WERI-Rb-1 (cell line): ENCODE data around the gene SLC9A3.
A peak's percentile ranks its signal among the peaks of the same experiment; 100 is the strongest.

ENCODE experiments used
- DNase-seq: peaks from one replicate; pipeline ENCODE4 v3.0.0-alpha.2; 2020
- H3K27ac ChIP-seq: fragments of 250-450 bp; sonication (Bioruptor Pico); 2 replicates; pipeline ENCODE4 v1.5.1; 2020; ENCODE audit warnings: mild to moderate bottlenecking, moderate library complexity
- H3K27me3 ChIP-seq: fragments of 250-450 bp; sonication (Bioruptor Pico); 2 replicates; pipeline ENCODE4 v1.5.1; 2021; ENCODE audit warnings: mild to moderate bottlenecking, low read depth, moderate library complexity; ENCODE audit not compliant: insufficient read depth, severe bottlenecking
- H3K36me3 ChIP-seq: fragments of 250-450 bp; sonication (Bioruptor Pico); 2 replicates; pipeline ENCODE4 v1.5.1; 2020; ENCODE audit warnings: mild to moderate bottlenecking, moderate library complexity
- H3K4me3 ChIP-seq: 2 replicates; pipeline ENCODE4 v1.5.1; 2011; ENCODE audit warnings: low read depth, mild to moderate bottlenecking, control low read depth, low read length
- H3K9me3 ChIP-seq: fragments of 250-450 bp; sonication (Bioruptor Pico); 2 replicates; pipeline ENCODE4 v1.5.1; 2021; ENCODE audit warnings: mild to moderate bottlenecking, moderate library complexity; ENCODE audit not compliant: severe bottlenecking
- TF ChIP-seq, protein P1 (sequence below): IDR thresholded peaks from 2 replicates; pipeline ENCODE4 v1.5.1; 2011; ENCODE audit warnings: low read depth, mild to moderate bottlenecking, control low read depth, inconsistent platforms, low read length

SLC9A3 gene

DNA sequence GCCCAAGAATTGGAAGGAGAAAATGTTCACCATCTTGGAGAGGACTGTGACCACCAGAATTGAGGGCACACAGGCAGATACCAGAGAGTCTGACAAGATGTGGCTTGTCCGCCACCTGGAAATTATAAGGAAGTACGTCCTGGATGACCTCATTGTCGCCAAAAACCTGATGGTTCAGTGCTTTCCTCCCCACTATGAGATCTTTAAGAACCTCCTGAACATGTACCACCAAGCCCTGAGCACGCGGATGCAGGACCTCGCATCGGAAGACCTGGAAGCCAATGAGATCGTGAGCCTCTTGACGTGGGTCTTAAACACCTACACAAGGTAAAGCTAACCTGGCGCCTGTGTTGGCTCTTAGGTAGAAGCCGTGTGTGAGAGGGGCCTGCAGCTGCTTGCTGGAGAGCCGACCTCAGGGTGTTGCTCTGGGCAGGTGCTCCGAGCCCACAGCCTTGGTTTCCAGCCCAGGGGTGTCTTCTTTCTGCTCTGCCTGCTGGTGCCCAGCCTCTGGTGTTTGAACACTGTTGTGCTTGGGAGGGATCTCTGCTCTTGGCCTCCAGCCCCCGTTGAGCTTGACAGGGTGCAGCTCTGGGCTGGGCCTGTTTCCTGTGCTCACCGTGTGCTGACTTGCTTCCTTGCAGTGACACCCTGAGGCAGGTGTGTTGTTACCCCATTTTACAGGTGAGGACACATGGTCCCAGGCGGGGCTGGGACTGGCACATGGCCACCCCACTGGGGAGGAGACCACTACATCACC lies 70.3 kb downstream of the SLC9A3 start:
- TF ChIP-seq, protein P1, sequence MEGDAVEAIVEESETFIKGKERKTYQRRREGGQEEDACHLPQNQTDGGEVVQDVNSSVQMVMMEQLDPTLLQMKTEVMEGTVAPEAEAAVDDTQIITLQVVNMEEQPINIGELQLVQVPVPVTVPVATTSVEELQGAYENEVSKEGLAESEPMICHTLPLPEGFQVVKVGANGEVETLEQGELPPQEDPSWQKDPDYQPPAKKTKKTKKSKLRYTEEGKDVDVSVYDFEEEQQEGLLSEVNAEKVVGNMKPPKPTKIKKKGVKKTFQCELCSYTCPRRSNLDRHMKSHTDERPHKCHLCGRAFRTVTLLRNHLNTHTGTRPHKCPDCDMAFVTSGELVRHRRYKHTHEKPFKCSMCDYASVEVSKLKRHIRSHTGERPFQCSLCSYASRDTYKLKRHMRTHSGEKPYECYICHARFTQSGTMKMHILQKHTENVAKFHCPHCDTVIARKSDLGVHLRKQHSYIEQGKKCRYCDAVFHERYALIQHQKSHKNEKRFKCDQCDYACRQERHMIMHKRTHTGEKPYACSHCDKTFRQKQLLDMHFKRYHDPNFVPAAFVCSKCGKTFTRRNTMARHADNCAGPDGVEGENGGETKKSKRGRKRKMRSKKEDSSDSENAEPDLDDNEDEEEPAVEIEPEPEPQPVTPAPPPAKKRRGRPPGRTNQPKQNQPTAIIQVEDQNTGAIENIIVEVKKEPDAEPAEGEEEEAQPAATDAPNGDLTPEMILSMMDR = no peak
- H3K36me3 ChIP-seq = peaks cover 81% of the 10 kb centered on the region
- H3K27ac ChIP-seq = no peak overlapping the region
- H3K27me3 ChIP-seq = no peaks in the 10 kb centered on the region
- peaks cover 5% of the 10 kb centered on the region for H3K9me3 ChIP-seq
- no peak overlapping the region for H3K4me3 ChIP-seq
- peak; percentile 4 for DNase-seq

DNA sequence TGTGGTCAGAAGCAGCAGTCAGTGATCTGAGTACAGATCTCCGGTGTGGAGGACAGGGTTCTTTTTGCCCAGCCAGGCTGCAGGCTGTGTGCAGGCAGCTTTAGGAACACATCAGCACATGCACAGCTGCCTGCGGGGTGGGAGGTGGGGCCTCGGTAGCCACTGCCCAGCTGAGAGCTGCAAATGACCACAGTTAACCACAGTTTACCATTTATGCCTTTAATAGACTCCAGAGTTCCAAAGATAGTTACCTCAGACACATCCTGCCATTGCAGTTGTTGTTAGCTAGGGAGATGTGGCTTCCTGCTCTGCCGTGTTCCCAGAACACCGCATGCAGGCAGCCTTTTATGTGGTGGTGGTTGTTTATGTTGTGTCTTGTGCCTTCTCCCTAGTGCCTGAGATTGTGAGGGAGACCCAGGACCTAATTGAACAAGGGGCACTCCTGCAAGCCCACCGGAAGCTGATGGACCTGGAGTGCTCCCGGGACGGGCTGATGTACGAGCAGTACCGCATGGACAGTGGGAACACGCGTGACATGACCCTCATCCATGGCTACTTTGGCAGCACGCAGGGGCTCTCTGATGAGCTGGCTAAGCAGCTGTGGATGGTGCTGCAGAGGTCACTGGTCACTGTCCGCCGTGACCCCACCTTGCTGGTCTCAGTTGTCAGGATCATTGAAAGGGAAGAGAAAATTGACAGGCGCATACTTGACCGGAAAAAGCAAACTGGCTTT lies 71.1 kb downstream of the SLC9A3 start:
- Histone ChIP-seq H3K27me3 (no peaks in the 10 kb centered on the region), H3K4me3 (no peak overlapping the region), H3K9me3 (peaks cover 5% of the 10 kb centered on the region), H3K27ac (no peak overlapping the region), H3K36me3 (peaks cover 82% of the 10 kb centered on the region)
- TF ChIP-seq, protein P1 = no peak
- DNase-seq = peak; percentile 3

DNA sequence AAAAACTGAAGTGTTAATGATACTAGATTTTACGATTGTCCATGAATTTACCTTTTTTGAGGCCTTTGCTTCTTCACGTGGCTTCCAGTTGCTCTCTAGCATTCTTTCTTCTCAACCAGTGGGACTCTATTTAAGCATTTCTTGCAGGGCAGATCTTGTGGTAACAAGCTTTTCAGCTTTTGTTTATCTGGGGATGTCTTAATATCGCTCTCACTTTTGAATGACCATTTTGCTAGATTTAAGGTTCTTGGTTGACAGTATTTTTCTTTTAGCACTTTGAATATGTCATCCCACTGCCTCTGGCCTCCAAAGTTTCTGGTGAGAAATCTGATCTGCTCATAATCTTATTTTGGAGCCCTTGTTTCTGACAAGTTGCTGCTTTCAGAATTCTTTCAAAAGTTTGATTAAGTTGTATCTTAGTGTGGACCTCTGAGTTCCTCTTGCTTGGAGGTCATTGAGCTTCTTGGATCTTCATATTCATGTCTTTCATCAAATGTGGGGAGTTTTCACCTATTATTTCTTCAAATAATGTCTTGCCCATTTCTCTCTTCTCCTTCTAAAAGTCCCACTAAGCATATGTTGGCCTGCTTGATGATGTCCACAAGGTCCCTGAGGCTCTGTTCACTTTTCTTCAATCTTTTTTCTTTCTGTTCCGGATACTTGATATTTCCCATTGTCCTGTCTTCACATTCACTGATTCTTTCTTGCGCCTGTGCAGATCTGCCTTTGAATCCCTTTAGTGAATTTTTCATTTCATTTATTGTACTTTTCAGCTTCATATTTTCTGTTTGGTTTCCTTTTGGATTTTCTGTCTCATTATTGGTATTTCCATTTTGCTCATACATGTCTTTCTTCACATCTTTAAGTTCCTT lies 72.4 kb downstream of the SLC9A3 start:
- TF ChIP-seq, protein P1 = no peak
- H3K36me3 ChIP-seq = peaks cover 79% of the 10 kb centered on the region

DNA sequence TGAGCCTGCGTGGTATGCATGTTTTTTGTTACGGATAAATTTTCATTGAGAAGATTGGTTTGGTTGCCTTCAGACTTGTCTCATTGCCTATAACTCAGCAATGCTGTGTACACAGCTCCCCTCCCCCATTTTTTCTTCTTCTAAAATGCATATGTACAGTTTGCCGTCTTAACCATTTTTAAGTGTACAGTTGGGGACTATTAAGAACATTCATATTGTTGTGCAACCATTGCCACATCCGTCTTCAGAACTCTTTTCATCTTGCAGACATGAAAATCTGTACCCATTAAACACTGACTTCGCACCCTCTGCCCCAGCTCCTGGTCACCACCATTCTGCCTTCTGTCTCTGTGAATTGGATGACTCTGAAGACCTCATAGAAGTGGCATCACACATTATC lies 75.1 kb downstream of the SLC9A3 start:
- Histone ChIP-seq H3K27me3 (no peaks in the 10 kb centered on the region), H3K36me3 (peaks cover 72% of the 10 kb centered on the region), H3K27ac (no peak overlapping the region), H3K9me3 (peaks cover 5% of the 10 kb centered on the region), H3K4me3 (no peak overlapping the region)
- TF ChIP-seq, protein P1 = no peak
- DNase-seq = no peak

More for the DNA sequence above, 72.4 kb downstream of the SLC9A3 start:
- H3K27ac ChIP-seq = no peak overlapping the region
- peaks cover 5% of the 10 kb centered on the region for H3K9me3 ChIP-seq
- no peak for DNase-seq
- no peak overlapping the region for H3K4me3 ChIP-seq
- no peaks in the 10 kb centered on the region for H3K27me3 ChIP-seq

DNA sequence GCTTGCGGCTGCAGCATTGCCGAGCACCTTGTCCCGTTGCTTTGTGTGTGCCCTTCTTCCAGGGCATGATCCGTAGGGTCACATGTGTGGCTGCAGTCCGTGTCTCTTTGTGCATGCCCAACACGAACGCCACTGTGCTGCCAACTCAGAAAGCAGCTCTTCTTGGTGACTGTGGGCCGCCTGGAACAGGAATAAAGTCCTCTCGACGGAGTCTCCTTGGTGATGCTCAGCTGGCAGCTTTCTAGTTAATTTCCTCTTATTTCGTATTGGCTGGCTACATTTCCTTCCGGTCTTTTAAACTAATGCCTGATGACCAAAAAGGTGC lies 75.5 kb downstream of the SLC9A3 start:
- Histone ChIP-seq H3K4me3 (no peak overlapping the region), H3K9me3 (peaks cover 5% of the 10 kb centered on the region), H3K36me3 (peaks cover 68% of the 10 kb centered on the region), H3K27ac (no peak overlapping the region), H3K27me3 (no peaks in the 10 kb centered on the region)
- DNase-seq = peak; percentile 6
- TF ChIP-seq, protein P1 = no peak
